Mononuclear cell (primary cell): ENCODE results near the gene MBNL1. TPM values are rescaled to one million over a fixed set of nuclear protein-coding genes. Genes with fewer than 3 reads are reported as not detected.

ENCODE experiments used
- H3K27me3 ChIP-seq: 2 replicates; pipeline ENCODE4 v1.6.0; 2011; ENCODE audit warnings: low read length, control low read depth; ENCODE audit not compliant: insufficient read depth
- H3K4me1 ChIP-seq: 2 replicates; pipeline ENCODE4 v1.5.1; 2011; ENCODE audit warnings: mild to moderate bottlenecking, low read length, control low read depth; ENCODE audit not compliant: insufficient read depth
- H3K4me3 ChIP-seq: 2 replicates; pipeline ENCODE4 v1.5.1; 2011; ENCODE audit warnings: mild to moderate bottlenecking, low read length, moderate library complexity
- H3K9me3 ChIP-seq: 2 replicates; pipeline ENCODE4 v1.5.1; 2011; ENCODE audit warnings: low read depth, mild to moderate bottlenecking, control low read depth, low read length
- total RNA-seq: library from RNA; depleted of rRNA; stranded (reverse); fragments of >200 nt; gene quantifications from one replicate; pipeline ENCODE4 v1.2.3, GENCODE V29; 2012

Gene MBNL1
- total RNA-seq, 1 donor, result 929 TPM

- H3K4me3 ChIP-seq, result peak overlapping the region; percentile 51
- no peaks in the 10 kb centered on the region for H3K9me3 ChIP-seq
- H3K4me1 ChIP-seq, result peaks cover 34% of the 10 kb centered on the region
- no peaks in the 10 kb centered on the region for H3K27me3 ChIP-seq
Observed at GRCh38 chr3:152243301-152243711, 25.4 kb upstream of the MBNL1 start.

GRCh38 chr3:152243721-152244516, 24.8 kb upstream of the MBNL1 start:
- no peaks in the 10 kb centered on the region for H3K9me3 ChIP-seq
- H3K4me1 ChIP-seq, result peaks cover 34% of the 10 kb centered on the region
- H3K4me3 ChIP-seq, result peak overlapping the region; percentile 51
- no peaks in the 10 kb centered on the region for H3K27me3 ChIP-seq

- Histone ChIP-seq H3K9me3 (no peaks in the 10 kb centered on the region), H3K27me3 (no peaks in the 10 kb centered on the region), H3K4me1 (peaks cover 34% of the 10 kb centered on the region), H3K4me3 (peak overlapping the region; percentile 51)
Observed at GRCh38 chr3:152244517-152244888, 24.2 kb upstream of the MBNL1 start.

GRCh38 chr3:152245498-152246170, 23.1 kb upstream of the MBNL1 start:
- Histone ChIP-seq H3K4me1 (peaks cover 34% of the 10 kb centered on the region), H3K27me3 (no peaks in the 10 kb centered on the region), H3K4me3 (peak overlapping the region; percentile 51), H3K9me3 (no peaks in the 10 kb centered on the region)

GRCh38 chr3:152251916-152252315, 16.8 kb upstream of the MBNL1 start:
- Histone ChIP-seq H3K4me3 (no peak overlapping the region), H3K9me3 (no peaks in the 10 kb centered on the region)

GRCh38 chr3:152252755-152253154, 16.0 kb upstream of the MBNL1 start:
- no peak overlapping the region for H3K4me3 ChIP-seq

More at GRCh38 chr3:152251916-152252315, 16.8 kb upstream of the MBNL1 start:
- H3K27me3 ChIP-seq, result no peaks in the 10 kb centered on the region
- peaks cover 40% of the 10 kb centered on the region for H3K4me1 ChIP-seq

GRCh38 chr3:152253514-152253913, 15.2 kb upstream of the MBNL1 start:
- no peaks in the 10 kb centered on the region for H3K27me3 ChIP-seq
- H3K4me1 ChIP-seq, result peaks cover 53% of the 10 kb centered on the region
- H3K4me3 ChIP-seq, result no peak overlapping the region
- H3K9me3 ChIP-seq, result no peaks in the 10 kb centered on the region

More at GRCh38 chr3:152252755-152253154, 16.0 kb upstream of the MBNL1 start:
- Histone ChIP-seq H3K4me1 (peaks cover 49% of the 10 kb centered on the region), H3K27me3 (no peaks in the 10 kb centered on the region), H3K9me3 (no peaks in the 10 kb centered on the region)

- Histone ChIP-seq H3K9me3 (no peaks in the 10 kb centered on the region), H3K4me1 (peaks cover 59% of the 10 kb centered on the region), H3K4me3 (no peak overlapping the region), H3K27me3 (no peaks in the 10 kb centered on the region)
Observed at GRCh38 chr3:152254041-152254440, 14.7 kb upstream of the MBNL1 start.

- H3K4me3 ChIP-seq, result no peak overlapping the region
- H3K9me3 ChIP-seq, result no peaks in the 10 kb centered on the region
- H3K27me3 ChIP-seq, result no peaks in the 10 kb centered on the region
- peaks cover 68% of the 10 kb centered on the region for H3K4me1 ChIP-seq
Observed at GRCh38 chr3:152255290-152255689, 13.4 kb upstream of the MBNL1 start.

GRCh38 chr3:152256851-152257562, 11.7 kb upstream of the MBNL1 start:
- Histone ChIP-seq H3K9me3 (no peaks in the 10 kb centered on the region), H3K27me3 (no peaks in the 10 kb centered on the region), H3K4me1 (peaks cover 79% of the 10 kb centered on the region), H3K4me3 (no peak overlapping the region)

- Histone ChIP-seq H3K4me3 (no peak overlapping the region), H3K9me3 (no peaks in the 10 kb centered on the region), H3K4me1 (peaks cover 78% of the 10 kb centered on the region), H3K27me3 (no peaks in the 10 kb centered on the region)
Observed at GRCh38 chr3:152257563-152258035, 11.1 kb upstream of the MBNL1 start.

GRCh38 chr3:152258448-152259393, 10.0 kb upstream of the MBNL1 start:
- Histone ChIP-seq H3K9me3 (no peaks in the 10 kb centered on the region), H3K4me1 (peaks cover 73% of the 10 kb centered on the region), H3K4me3 (no peak overlapping the region), H3K27me3 (no peaks in the 10 kb centered on the region)

- H3K4me1 ChIP-seq, result peaks cover 75% of the 10 kb centered on the region
- no peaks in the 10 kb centered on the region for H3K9me3 ChIP-seq
- H3K4me3 ChIP-seq, result no peak overlapping the region
- H3K27me3 ChIP-seq, result no peaks in the 10 kb centered on the region
Observed at GRCh38 chr3:152259468-152259867, 9.3 kb upstream of the MBNL1 start.

- Histone ChIP-seq H3K27me3 (no peaks in the 10 kb centered on the region), H3K4me1 (peaks cover 76% of the 10 kb centered on the region), H3K4me3 (no peak overlapping the region), H3K9me3 (no peaks in the 10 kb centered on the region)
Observed at GRCh38 chr3:152260026-152260425, 8.7 kb upstream of the MBNL1 start.
